Measurements from ENCODE around the gene USF3.

DNA sequence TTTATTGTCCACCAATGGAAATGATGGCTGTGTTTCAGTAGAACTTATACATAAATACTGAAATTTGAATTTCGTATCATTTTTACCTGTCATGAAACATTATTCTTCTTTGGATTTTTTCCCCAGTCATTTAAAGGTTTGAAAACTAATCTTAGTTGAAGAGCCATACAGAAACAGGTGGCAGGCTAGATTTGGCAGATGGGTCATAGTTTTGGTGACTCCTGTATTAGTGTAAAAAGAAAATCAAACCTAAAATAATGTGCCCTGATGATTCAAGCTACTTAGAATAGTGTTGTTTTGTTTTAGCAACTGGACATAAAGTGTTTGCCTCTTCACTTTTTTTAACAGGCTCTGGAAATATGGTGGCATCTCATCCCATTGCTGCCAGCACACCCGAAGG lies 95.2 kb downstream of the USF3 start:
- TF ChIP-seq, protein P1, sequence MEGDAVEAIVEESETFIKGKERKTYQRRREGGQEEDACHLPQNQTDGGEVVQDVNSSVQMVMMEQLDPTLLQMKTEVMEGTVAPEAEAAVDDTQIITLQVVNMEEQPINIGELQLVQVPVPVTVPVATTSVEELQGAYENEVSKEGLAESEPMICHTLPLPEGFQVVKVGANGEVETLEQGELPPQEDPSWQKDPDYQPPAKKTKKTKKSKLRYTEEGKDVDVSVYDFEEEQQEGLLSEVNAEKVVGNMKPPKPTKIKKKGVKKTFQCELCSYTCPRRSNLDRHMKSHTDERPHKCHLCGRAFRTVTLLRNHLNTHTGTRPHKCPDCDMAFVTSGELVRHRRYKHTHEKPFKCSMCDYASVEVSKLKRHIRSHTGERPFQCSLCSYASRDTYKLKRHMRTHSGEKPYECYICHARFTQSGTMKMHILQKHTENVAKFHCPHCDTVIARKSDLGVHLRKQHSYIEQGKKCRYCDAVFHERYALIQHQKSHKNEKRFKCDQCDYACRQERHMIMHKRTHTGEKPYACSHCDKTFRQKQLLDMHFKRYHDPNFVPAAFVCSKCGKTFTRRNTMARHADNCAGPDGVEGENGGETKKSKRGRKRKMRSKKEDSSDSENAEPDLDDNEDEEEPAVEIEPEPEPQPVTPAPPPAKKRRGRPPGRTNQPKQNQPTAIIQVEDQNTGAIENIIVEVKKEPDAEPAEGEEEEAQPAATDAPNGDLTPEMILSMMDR (IDR thresholded peaks at IDR 0.05; ENCODE audit: control extremely low read depth in 1 of 3, insufficient read depth in 1 of 3, low read depth in 1 of 3, low read length in 3 of 3), result no peak
- TF ChIP-seq POU5F1 (IDR thresholded peaks at IDR 0.05; ENCODE audit: low read depth, low read length) (no peak), POLR2A (IDR thresholded peaks at IDR 0.05; ENCODE audit: control extremely low read depth in 1 of 2, low read depth in 2 of 2, low read length in 2 of 2) (no peak), EZH2 (IDR thresholded peaks at IDR 0.05; ENCODE audit: low read depth, low read length, severe bottlenecking) (no peak), BRCA1 (IDR thresholded peaks at IDR 0.05; ENCODE audit: low read depth, low read length) (no peak), HDAC6 (IDR thresholded peaks at IDR 0.05; ENCODE audit: low read depth, low read length) (no peak), RBBP5 (IDR thresholded peaks at IDR 0.05; ENCODE audit: borderline replicate concordance, low read depth, low read length) (no peak), KDM5A (IDR thresholded peaks at IDR 0.05; ENCODE audit: low read length) (no peak), PHF8 (conservative IDR thresholded peaks at IDR 0.05; ENCODE audit: low read depth, low read length) (no peak)
- TF ChIP-seq, protein P2, sequence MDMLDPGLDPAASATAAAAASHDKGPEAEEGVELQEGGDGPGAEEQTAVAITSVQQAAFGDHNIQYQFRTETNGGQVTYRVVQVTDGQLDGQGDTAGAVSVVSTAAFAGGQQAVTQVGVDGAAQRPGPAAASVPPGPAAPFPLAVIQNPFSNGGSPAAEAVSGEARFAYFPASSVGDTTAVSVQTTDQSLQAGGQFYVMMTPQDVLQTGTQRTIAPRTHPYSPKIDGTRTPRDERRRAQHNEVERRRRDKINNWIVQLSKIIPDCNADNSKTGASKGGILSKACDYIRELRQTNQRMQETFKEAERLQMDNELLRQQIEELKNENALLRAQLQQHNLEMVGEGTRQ (IDR thresholded peaks at IDR 0.05; ENCODE audit: low read length), result no peak
- TF ChIP-seq, protein P3, sequence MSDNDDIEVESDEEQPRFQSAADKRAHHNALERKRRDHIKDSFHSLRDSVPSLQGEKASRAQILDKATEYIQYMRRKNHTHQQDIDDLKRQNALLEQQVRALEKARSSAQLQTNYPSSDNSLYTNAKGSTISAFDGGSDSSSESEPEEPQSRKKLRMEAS (IDR thresholded peaks at IDR 0.05), result no peak

Measured in H1 (cell line).